CD4-positive, alpha-beta T cell (primary cell): ENCODE measurements around the gene AGAP1. TPM values are rescaled to one million over a fixed set of nuclear protein-coding genes. Genes with fewer than 3 reads are reported as not detected.

Experiments used
- ATAC-seq: fragments of 200-7000 bp; cut with Tn5 transposase; one replicate; pipeline ENCODE4 v1.10.0; 2022; ENCODE audit warnings: mild to moderate bottlenecking; ENCODE audit not compliant: poor library complexity
- CTCF ChIA-PET: fragments of 350-600 bp; sonication (Branson Sonifier 250); formaldehyde crosslinking; loops from one replicate; lab custom pipeline; 2021; ENCODE audit warnings: antibody characterized with exemption, inconsistent platforms; lab: Charles Lee
- POLR2A ChIA-PET: fragments of 350-600 bp; sonication (Branson Sonifier 250); formaldehyde crosslinking; loops from one replicate; lab custom pipeline; 2021; ENCODE audit warnings: antibody characterized with exemption, inconsistent platforms; lab: Charles Lee
- DNase-seq, 14 experiments: peaks; one replicate each; pipeline ENCODE4 v3.0.0-alpha.2; 2013 to 2020; ENCODE audit warnings: mixed read lengths in 2 of 14
- H3K27ac ChIP-seq, 2 donors: one replicate each; pipeline versions ENCODE4 v1.5.1 to v1.7.0; 2013; ENCODE audit warnings: low read length in 2 of 2, low read depth in 1 of 2, mild to moderate bottlenecking in 1 of 2
- H3K27me3 ChIP-seq, 2 experiments: 1 replicate in 1 of 2; 2 replicates in 1 of 2; pipeline versions ENCODE4 v1.6.1 to v1.7.0; 2013; ENCODE audit warnings: low read length in 2 of 2, control low read depth in 1 of 2, mild to moderate bottlenecking in 1 of 2, moderate library complexity in 1 of 2; ENCODE audit not compliant: insufficient read depth in 2 of 2, control insufficient read depth in 1 of 2
- H3K36me3 ChIP-seq: one replicate; pipeline ENCODE4 v1.6.1; 2013; ENCODE audit warnings: low read length, control low read depth; ENCODE audit not compliant: insufficient read depth
- H3K4me1 ChIP-seq: one replicate; pipeline ENCODE4 v1.6.1; 2013; ENCODE audit warnings: low read length, control low read depth; ENCODE audit not compliant: insufficient read depth
- H3K4me3 ChIP-seq: one replicate; pipeline ENCODE4 v1.5.1; 2013; ENCODE audit warnings: mild to moderate bottlenecking, low read length, moderate library complexity
- H3K9me3 ChIP-seq, 2 experiments: 1 replicate in 1 of 2; 2 replicates in 1 of 2; pipeline versions ENCODE4 v1.6.1 to v1.7.0; 2013; ENCODE audit warnings: low read length in 2 of 2, mild to moderate bottlenecking in 2 of 2, control low read depth in 1 of 2, moderate library complexity in 1 of 2; ENCODE audit not compliant: control insufficient read depth in 1 of 2, insufficient read depth in 1 of 2
- H3K27ac Mint-ChIP-seq: one replicate; pipeline ENCODE4 v1.8.0; 2020; ENCODE audit warnings: mixed read lengths
- H3K27me3 Mint-ChIP-seq: one replicate; pipeline ENCODE4 v1.8.0; 2021; ENCODE audit warnings: mixed read lengths
- H3K36me3 Mint-ChIP-seq: one replicate; pipeline ENCODE4 v1.8.0; 2021; ENCODE audit warnings: low read depth, mixed read lengths
- H3K4me1 Mint-ChIP-seq: one replicate; pipeline ENCODE4 v1.8.0; 2021; ENCODE audit warnings: low read depth, mixed read lengths
- H3K4me3 Mint-ChIP-seq: one replicate; pipeline ENCODE4 v1.8.0; 2020; ENCODE audit warnings: mild to moderate bottlenecking, mixed read lengths
- H3K9me3 Mint-ChIP-seq: one replicate; pipeline ENCODE4 v1.8.0; 2020; ENCODE audit warnings: mixed read lengths
- CTCF ChIP-seq: fragments of 200-600 bp; IDR thresholded peaks from one replicate; pipeline ENCODE4 v1.8.0; 2022; ENCODE audit warnings: antibody characterized with exemption, mild to moderate bottlenecking
- intact Hi-C, 2 experiments: fragments of 100-400 bp; cut with DNase I in 1 of 2; cut with micrococcal nuclease in 1 of 2; formaldehyde crosslinking; loops; one replicate each; pipeline versions ENCODE4 v1.15.1 to v1.9.0; 2023 to 2025; cut with DNase I, micrococcal nuclease
- total RNA-seq, 174 experiments: library from RNA in 2 of 174; stranded (reverse) in 2 of 174; gene quantifications; one replicate each; pipeline ENCODE4 v1.2.3 and lab custom pipeline; 2021 to 2026

Gene AGAP1
- total RNA-seq, 2 experiments from 2014 or later: 2.6 to 3.1 TPM

GRCh38 chr2:235533198-235533597 lies 39.4 kb downstream of the AGAP1 start:
- Mint-ChIP-seq H3K36me3 (no peaks in the 10 kb centered on the region), H3K27me3 (peaks cover 10% of the 10 kb centered on the region), H3K27ac (no peak overlapping the region), H3K4me3 (no peak overlapping the region), H3K9me3 (no peaks in the 10 kb centered on the region), H3K4me1 (no peaks in the 10 kb centered on the region)
- TF ChIP-seq CTCF: no peak
- DNase-seq (no peak), ATAC-seq (no peak)
- CTCF ChIA-PET: no interaction called here
- H3K27ac ChIP-seq: no peak overlapping the region
- intact Hi-C loops: no loop called here
- H3K36me3 ChIP-seq: no peaks in the 10 kb centered on the region
- H3K4me1 ChIP-seq: no peaks in the 10 kb centered on the region
- POLR2A ChIA-PET: no interaction called here
- no peak overlapping the region for H3K4me3 ChIP-seq
- peaks cover 0 to 5% of the 10 kb centered on the region in 2 experiments for H3K27me3 ChIP-seq
- peaks cover 0 to 4% of the 10 kb centered on the region in 2 experiments for H3K9me3 ChIP-seq

GRCh38 chr2:235533616-235534385 lies 40.0 kb downstream of the AGAP1 start:
- no peak for DNase-seq
- no peak for ATAC-seq
- Histone ChIP-seq H3K36me3 (no peaks in the 10 kb centered on the region), H3K9me3 (peaks cover 0 to 4% of the 10 kb centered on the region in 2 experiments), H3K27ac (no peak overlapping the region), H3K4me3 (no peak overlapping the region), H3K4me1 (no peaks in the 10 kb centered on the region), H3K27me3 (peaks cover 0 to 5% of the 10 kb centered on the region in 2 experiments)
- Mint-ChIP-seq H3K4me3 (no peak overlapping the region), H3K9me3 (no peaks in the 10 kb centered on the region), H3K27ac (no peak overlapping the region), H3K4me1 (no peaks in the 10 kb centered on the region), H3K27me3 (peaks cover 10% of the 10 kb centered on the region), H3K36me3 (no peaks in the 10 kb centered on the region)
- intact Hi-C loops: no loop called here
- ChIA-PET CTCF (no interaction called here), POLR2A (no interaction called here)
- TF ChIP-seq CTCF: no peak

GRCh38 chr2:235534678-235535422 lies 41.0 kb downstream of the AGAP1 start:
- no peak for TF ChIP-seq CTCF

More at GRCh38 chr2:235534678-235535422, 41.0 kb downstream of the AGAP1 start:
- Mint-ChIP-seq H3K9me3 (no peaks in the 10 kb centered on the region), H3K27me3 (peaks cover 10% of the 10 kb centered on the region), H3K27ac (no peak overlapping the region), H3K4me1 (no peaks in the 10 kb centered on the region), H3K4me3 (no peak overlapping the region), H3K36me3 (no peaks in the 10 kb centered on the region)
- no peaks in the 10 kb centered on the region for H3K4me1 ChIP-seq
- peaks cover 0 to 4% of the 10 kb centered on the region in 2 experiments for H3K9me3 ChIP-seq
- intact Hi-C loops: no loop called here
- no peaks in the 10 kb centered on the region for H3K36me3 ChIP-seq
- CTCF ChIA-PET: no interaction called here
- POLR2A ChIA-PET: no interaction called here
- ATAC-seq (no peak), DNase-seq (no peak)
- no peak overlapping the region for H3K4me3 ChIP-seq
- peaks cover 0 to 5% of the 10 kb centered on the region in 2 experiments for H3K27me3 ChIP-seq
- H3K27ac ChIP-seq: no peak overlapping the region
